HG02759 (cell line): ENCODE results near the gene THADA.
"Not testable (repeated sequence)": the region's sequence is repeated elsewhere in the genome, so short reads cannot be mapped to it uniquely, and the experiment has no call there.

Experiments
- ATAC-seq: cut with Tn5 transposase; IDR thresholded peaks from one replicate; pipeline ENCODE4 v1.9.1; 2021; ENCODE audit warnings: mild to moderate bottlenecking, moderate library complexity; ENCODE audit not compliant: unreplicated experiment

Gene THADA

DNA sequence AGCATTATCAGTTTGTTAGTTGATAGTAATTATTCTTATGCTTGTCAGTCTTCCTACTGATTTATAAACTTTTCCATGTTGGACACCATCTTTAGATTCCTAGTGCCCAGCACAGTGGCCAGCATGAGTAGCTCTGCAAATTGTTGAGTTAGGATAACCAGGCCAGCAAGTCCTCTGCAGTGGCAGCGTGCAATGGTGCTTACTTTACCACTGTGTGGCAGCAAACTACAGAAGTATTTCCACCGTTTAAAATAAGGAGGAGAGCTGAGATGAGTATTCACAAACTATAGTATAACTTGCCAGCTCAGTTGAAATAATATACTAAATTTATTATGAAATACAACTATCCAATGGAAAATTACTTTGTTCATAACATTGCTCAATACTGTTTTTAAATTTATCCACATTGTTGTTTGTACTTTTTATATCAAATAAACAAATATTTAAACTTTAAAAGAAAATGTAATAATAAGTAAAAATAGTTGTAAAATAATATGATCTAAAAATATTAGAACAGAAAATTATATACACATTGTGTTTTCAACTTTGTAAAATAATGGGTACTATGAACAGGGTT lies 9.3 kb upstream of the THADA start:
- ATAC-seq, result no peak

- ATAC-seq, result no peak
Measured at GRCh38 chr2:43604674-43605073, 8.8 kb upstream of the THADA start.

- ATAC-seq, result not testable (repeated sequence)
Measured at GRCh38 chr2:43600596-43600995, 4.8 kb upstream of the THADA start.

- ATAC-seq, result no peak
Measured at GRCh38 chr2:43594875-43595274, 963 bp downstream of the THADA start.

GRCh38 chr2:43593254-43593653 lies 2.6 kb downstream of the THADA start:
- ATAC-seq, result no peak

GRCh38 chr2:43592443-43592842 lies 3.4 kb downstream of the THADA start:
- no peak for ATAC-seq

GRCh38 chr2:43585708-43586107 lies 10.1 kb downstream of the THADA start:
- ATAC-seq, result no peak

- ATAC-seq, result no peak
Measured at GRCh38 chr2:43579275-43579981, 16.4 kb downstream of the THADA start.

- no peak for ATAC-seq
Measured at GRCh38 chr2:43576981-43577892, 18.6 kb downstream of the THADA start.

- ATAC-seq, result no peak
Measured at GRCh38 chr2:43572244-43572643, 23.6 kb downstream of the THADA start.

DNA sequence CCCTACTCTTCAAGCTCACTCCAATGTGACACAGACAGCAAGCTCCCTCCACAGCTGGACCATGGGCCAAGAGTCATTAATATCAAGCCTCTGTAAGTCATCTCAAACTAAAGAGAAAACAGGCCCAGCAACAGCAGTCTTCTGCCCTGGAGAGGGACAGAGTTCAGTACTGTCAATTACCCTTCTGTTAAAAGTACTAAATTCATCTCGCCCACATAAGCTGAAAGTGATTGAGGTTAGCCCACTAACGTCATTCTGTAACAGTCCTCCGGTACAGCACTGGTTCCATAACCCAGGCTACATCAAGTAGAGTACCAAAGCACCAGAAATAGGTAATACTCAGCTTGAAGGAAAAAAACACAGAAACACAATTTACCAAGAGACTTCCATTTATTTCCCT lies 25.9 kb downstream of the THADA start:
- ATAC-seq, result peak; percentile 78

DNA sequence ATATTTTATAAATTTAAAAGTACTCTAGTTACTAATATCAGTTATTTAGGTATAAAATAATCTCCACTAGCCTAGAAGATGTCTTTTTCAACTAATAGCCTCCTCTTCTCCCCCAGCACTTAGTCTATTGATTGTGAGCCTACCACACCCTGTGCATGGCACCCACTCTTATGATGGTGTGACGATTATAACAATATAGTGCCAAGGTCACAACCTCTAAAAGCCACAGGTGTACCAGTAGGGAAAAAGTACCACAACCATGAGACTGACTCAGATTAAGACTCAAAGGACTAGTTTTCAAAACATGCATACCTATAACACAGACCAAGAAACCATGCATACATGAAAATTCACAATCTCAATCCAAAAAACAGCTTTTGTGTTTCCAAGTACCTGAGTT lies 27.6 kb downstream of the THADA start:
- ATAC-seq, result no peak

DNA sequence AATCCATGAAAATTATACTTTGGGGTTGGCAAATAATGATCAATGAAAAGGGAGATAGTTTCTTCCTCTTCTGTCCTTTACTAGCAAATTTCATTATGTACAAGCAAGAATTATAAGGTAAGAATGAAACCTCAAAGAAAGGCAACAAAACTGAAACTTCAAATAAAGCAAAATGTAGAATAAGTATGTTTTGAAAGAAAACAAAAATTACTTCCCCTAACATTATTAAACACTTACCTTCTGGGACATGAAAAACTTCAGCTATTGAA lies 29.4 kb downstream of the THADA start:
- ATAC-seq, result no peak

DNA sequence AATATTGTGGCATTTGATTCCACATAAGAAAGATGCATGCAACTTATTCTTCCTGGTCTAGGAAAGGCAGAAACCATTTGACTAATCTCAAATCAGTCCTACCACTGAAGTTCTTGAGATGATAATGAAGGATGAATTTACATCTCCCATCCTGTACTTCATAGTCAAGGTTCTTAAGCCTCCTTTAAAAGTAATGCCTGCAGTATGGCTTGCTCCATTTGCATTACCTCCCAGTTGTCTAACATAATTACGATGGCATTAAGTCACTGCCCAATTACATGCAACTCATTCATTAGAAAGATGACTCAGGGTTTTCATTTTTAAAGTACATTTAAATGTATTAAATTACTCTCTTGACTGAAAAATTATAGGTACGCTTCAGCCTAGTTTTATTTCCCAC lies 32.2 kb downstream of the THADA start:
- ATAC-seq, result no peak

- no peak for ATAC-seq
Measured at GRCh38 chr2:43560231-43560547, 35.6 kb downstream of the THADA start.

DNA sequence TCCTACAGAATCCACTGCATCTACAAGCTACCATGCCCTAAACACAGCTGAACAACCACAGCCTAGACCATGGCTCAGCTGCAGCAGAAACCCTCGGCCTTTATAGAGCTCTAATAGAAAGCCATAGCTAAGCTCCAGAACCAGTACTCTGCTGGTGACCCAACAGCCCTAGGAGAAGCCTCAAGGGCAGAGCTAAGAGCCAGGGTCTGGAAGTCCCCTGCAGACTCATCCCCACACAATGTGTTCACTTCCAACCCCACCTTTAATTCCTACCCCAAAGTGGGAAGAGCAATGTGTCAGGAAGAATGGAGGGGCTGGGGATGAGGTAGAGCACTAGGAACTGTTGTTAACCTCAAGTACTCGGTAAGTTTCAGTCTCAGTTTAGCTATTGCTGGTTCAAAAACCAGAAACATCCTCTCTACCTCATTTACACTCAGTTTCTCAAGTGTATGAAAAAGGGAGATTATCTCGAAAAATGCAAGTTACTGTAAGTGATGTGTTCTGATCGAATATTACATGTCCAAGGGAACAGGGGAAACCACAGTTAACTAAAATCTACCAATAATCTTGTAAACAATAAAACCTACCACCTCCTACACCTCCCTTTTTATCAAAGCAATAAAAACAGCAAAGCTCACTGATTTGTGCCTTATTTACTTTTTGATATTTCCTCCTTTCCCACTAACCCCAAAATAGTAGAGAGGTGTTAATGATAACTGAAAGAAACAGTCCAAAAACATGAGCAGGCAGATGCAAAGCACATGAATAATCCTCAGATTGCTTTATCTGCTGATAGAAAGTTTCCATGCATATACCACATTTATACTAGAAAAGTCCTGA lies 36.2 kb downstream of the THADA start:
- ATAC-seq, result peak; percentile 73

GRCh38 chr2:43557196-43557595 lies 38.6 kb downstream of the THADA start:
- ATAC-seq, result no peak

DNA sequence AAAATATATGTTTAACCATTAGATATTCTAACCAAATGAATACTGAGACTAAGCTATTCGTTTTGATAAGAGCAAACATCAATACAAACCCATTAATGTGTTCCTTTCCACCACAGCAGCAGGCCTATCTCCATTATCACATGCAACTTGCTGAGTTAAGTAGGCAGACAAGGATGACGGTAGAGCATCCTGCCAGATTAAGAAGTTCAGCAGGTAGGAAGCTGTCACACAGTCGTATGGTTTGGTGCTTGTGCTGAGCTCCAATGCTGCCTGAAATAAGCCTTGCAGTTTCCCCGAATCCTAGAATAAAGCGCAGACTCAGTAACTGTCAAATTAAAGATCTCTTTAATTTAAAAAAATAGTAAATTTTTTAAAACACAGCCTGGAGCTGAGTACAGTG lies 39.6 kb downstream of the THADA start:
- ATAC-seq, result no peak

- ATAC-seq, result no peak
Measured at GRCh38 chr2:43553341-43553855, 42.4 kb downstream of the THADA start.

DNA sequence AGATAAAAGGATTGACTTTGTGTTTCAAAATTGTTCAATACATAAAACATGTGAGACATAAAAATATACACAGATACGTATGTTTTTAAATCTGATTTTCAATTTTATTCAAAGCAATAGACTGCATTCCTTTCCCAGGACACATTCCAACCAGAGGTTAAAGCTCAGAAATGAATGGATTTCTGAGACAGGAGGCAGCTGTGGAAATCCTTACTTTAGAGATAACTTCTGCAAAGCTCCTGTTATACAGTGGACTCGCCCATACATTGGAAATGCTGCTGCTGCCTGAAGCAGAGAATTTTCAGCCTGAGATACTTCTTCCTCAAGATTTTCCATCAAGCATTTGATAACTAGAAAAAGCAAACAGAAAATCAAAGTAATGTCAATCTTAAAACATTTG lies 43.8 kb downstream of the THADA start:
- ATAC-seq, result no peak

GRCh38 chr2:43548381-43548780 lies 47.5 kb downstream of the THADA start:
- ATAC-seq, result not testable (repeated sequence)
